ENCODE measurements around the gene FRRS1L.

GRCh38 chr9:109149722-109150121 is 17.3 kb downstream of the FRRS1L start:
- TF ChIP-seq CTCF (IDR thresholded peaks at IDR 0.05) (no peak), POLR2A (IDR thresholded peaks at IDR 0.05) (no peak), EP300 (IDR thresholded peaks at IDR 0.05) (no peak), POLR2AphosphoS5 (IDR thresholded peaks at IDR 0.05) (no peak)

Measured in stomach (tissue), 4 donors.